ENCODE results near the gene AP1M1.

AP1M1 gene

DNA sequence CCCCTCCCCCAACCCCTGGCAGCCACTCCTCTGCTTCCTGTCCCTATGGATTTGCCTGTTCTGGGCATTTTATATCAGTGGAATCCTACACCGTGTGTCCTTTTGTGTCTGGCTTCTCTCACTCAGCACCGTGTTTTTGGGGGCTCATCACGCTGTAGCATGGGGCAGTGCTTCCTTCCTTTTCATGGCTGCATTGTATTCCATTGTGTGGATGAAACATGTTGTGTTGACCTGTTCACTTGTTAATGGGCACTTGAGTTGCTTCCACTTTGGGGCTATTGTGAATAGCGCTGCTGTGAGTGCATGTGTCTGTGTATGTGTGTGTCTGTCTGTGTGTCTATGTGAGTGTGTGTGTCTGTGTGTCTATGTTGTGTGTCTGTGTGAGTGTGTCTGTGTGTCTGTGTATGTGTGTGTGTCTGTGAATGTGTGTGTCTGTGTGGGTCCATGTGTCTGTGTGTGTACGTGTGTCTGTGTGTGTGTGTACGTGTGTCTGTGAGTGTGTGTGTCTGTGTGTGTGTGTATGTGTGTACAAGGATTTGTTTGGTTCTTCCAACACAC is 57.2 kb downstream of the AP1M1 start (continued):
- TF ChIP-seq ZNF148 (tag by site-specific recombination; IDR thresholded peaks at IDR 0.05; ENCODE audit: borderline replicate concordance) (peak; percentile 37; the same call in 1 of the 2 replicates), ZNF146 (tag by site-specific recombination; IDR thresholded peaks at IDR 0.05) (peak; percentile 100), ZNF777 (tag by site-specific recombination; IDR thresholded peaks at IDR 0.05; ENCODE audit: borderline replicate concordance) (no peak)
- TF ChIP-seq, protein P1, sequence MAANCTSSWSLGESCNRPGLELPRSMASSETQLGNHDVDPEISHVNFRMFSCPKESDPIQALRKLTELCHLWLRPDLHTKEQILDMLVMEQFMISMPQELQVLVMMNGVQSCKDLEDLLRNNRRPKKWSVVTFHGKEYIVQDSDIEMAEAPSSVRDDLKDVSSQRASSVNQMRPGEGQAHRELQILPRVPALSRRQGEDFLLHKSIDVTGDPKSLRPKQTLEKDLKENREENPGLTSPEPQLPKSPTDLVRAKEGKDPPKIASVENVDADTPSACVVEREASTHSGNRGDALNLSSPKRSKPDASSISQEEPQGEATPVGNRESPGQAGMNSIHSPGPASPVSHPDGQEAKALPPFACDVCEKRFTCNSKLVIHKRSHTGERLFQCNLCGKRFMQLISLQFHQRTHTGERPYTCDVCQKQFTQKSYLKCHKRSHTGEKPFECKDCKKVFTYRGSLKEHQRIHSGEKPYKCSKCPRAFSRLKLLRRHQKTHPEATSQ (tag by site-specific recombination; IDR thresholded peaks at IDR 0.05), result no peak

- no peak for TF ChIP-seq ZEB2 (tag by site-specific recombination; IDR thresholded peaks at IDR 0.05)
- peak; percentile 76 for TF ChIP-seq ZFP3 (tag by site-specific recombination; IDR thresholded peaks at IDR 0.05; ENCODE audit: low read depth)
- TF ChIP-seq GLIS2 (tag by site-specific recombination; IDR thresholded peaks at IDR 0.05), result no peak
- TF ChIP-seq ZNF660 (tag by site-specific recombination; IDR thresholded peaks at IDR 0.05), result no peak
- Histone ChIP-seq H3K4me1 (ENCODE audit: control insufficient read depth, insufficient read depth, low read length) (no peaks in the 10 kb centered on the region), H3K4me3 (ENCODE audit: low read depth, low read length) (no peak overlapping the region), H3K27ac (ENCODE audit: extremely low read depth, low read depth, low read length) (no peak overlapping the region), H3K9me3 (ENCODE audit: control insufficient read depth, insufficient read depth, low read depth, low read length) (no peaks in the 10 kb centered on the region), H3K36me3 (ENCODE audit: control insufficient read depth in 2 of 2, insufficient read depth in 1 of 2, low read length in 2 of 2) (no peaks in the 10 kb centered on the region)
- ChIA-PET CTCF (interaction anchor here (1.4 kb wide), 1 partner anchor 12 kb away, joined by 3 read pairs; no protein-coding TSS in a partner anchor), POLR2A (no interaction called here)
Observed at GRCh38 chr19:16257509-16258002, 59.8 kb downstream of the AP1M1 start.

DNA sequence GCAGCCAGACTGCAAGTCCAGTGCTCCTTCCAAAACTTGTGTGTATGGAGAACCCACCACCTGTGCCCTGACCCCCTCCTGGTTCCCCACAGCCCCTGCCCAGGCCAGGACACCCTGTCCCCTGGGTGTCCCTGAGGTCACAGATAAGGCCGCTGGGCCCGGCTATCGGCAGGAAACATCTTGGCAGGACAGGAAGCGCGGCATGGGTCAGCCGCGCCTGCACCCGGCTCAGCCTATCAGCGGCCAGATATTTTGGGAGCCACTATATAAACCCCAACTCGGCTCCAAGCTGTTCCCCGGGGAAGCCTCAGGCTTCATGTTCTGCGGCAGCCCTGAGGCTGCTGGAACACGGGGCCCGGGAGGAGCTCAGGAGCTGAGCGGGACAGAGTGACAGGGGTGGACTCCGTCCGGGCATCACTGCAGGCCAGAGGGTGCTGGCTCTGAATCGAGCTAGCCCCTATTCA is 60.8 kb downstream of the AP1M1 start:
- Histone ChIP-seq H3K4me3 (ENCODE audit: low read depth, low read length) (no peak overlapping the region), H3K36me3 (ENCODE audit: control insufficient read depth in 2 of 2, insufficient read depth in 1 of 2, low read length in 2 of 2) (no peaks in the 10 kb centered on the region), H3K4me1 (ENCODE audit: control insufficient read depth, insufficient read depth, low read length) (no peaks in the 10 kb centered on the region), H3K27ac (ENCODE audit: extremely low read depth, low read depth, low read length) (no peak overlapping the region), H3K9me3 (ENCODE audit: control insufficient read depth, insufficient read depth, low read depth, low read length) (no peaks in the 10 kb centered on the region)
- CTCF ChIA-PET, result no interaction called here
- POLR2A ChIA-PET, result interaction anchor here (1.1 kb wide), 1 partner anchor 47 kb away, joined by 3 read pairs; no protein-coding TSS in a partner anchor
- no peak for TF ChIP-seq ZBTB49 (tag by site-specific recombination; IDR thresholded peaks at IDR 0.05; ENCODE audit: low read depth)
- TF ChIP-seq ZNF433 (tag by site-specific recombination; IDR thresholded peaks at IDR 0.05; ENCODE audit: low read depth), result no peak
- TF ChIP-seq ZNF211 (tag by site-specific recombination; IDR thresholded peaks at IDR 0.05; ENCODE audit: low read depth), result no peak
- TF ChIP-seq ZNF785 (tag by site-specific recombination; IDR thresholded peaks at IDR 0.05), result no peak
- no peak for TF ChIP-seq OSR2 (tag by site-specific recombination; IDR thresholded peaks at IDR 0.05)
- TF ChIP-seq ZNF549 (tag by site-specific recombination; IDR thresholded peaks at IDR 0.05), result no peak
- TF ChIP-seq, protein P2, sequence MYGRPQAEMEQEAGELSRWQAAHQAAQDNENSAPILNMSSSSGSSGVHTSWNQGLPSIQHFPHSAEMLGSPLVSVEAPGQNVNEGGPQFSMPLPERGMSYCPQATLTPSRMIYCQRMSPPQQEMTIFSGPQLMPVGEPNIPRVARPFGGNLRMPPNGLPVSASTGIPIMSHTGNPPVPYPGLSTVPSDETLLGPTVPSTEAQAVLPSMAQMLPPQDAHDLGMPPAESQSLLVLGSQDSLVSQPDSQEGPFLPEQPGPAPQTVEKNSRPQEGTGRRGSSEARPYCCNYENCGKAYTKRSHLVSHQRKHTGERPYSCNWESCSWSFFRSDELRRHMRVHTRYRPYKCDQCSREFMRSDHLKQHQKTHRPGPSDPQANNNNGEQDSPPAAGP (tag by site-specific recombination; IDR thresholded peaks at IDR 0.05), result no peak
- no peak for TF ChIP-seq ZNF155 (tag by site-specific recombination; IDR thresholded peaks at IDR 0.05)
- no peak for TF ChIP-seq ZNF274 (IDR thresholded peaks at IDR 0.05; ENCODE audit: low read length)
- no peak for TF ChIP-seq ZNF274 (tag by site-specific recombination; IDR thresholded peaks at IDR 0.05; ENCODE audit: borderline replicate concordance)
- TF ChIP-seq ZNF449 (tag by site-specific recombination; IDR thresholded peaks at IDR 0.05), result no peak
- no peak for TF ChIP-seq PATZ1 (tag by site-specific recombination; IDR thresholded peaks at IDR 0.05)
- TF ChIP-seq ZNF175 (tag by site-specific recombination; IDR thresholded peaks at IDR 0.05), result no peak
- TF ChIP-seq ZNF670 (tag by site-specific recombination; IDR thresholded peaks at IDR 0.05; ENCODE audit: low read depth), result no peak

All from HEK293 (cell line).